Stimulated activated CD8-positive, alpha-beta memory T cell treated with anti-CD3 and anti-CD28 coated beads, Interleukin-4, amount 100 ng/mL, for 1 hour (primary cell): ENCODE measurements around the gene MAN2B2.

ENCODE experiments used
- DNase-seq, 2 donors: peaks; one replicate each; pipeline ENCODE4 v3.0.0-alpha.2; 2020; ENCODE audit warnings: low read depth in 2 of 2, low spot score in 1 of 2

The MAN2B2 gene

DNA sequence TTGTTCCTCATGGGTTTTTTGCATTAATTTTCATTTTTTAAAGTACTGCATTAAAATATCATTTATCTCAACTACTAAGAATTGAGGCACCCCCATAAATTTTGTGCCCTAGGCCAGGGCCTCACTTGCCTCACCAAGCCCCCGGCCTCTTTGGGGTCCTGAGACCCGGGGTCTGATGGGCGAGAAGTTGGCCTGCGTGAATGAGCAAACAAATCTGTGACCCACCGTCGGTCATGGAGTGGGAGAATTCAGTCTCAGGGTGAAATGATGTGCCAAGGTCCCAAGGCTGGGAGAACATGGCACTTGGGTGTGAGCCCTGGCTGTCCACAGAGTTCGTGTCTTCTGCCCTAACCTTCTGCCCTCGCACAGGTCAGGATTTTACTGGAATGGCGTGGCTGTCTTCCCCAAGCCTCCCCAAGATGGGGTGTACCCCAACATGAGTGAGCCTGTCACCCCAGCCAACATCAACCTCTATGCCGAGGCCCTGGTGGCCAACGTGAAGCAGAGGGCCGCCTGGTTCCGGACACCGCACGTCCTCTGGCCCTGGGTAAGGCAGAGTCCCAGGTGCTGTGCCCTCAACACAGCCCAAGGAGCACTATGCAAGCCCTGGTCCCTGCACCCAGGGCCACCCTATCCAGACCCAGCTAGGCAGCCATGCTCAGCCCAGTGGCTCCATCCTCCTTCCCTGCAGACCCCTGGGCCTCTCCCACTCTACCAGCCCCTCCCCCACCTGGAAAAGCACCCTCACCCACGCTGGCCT, 18.0 kb downstream of the MAN2B2 start:
- DNase-seq = no peak

- DNase-seq = no peak
Measured at GRCh38 chr4:6594341-6594740, 19.4 kb downstream of the MAN2B2 start.

DNA sequence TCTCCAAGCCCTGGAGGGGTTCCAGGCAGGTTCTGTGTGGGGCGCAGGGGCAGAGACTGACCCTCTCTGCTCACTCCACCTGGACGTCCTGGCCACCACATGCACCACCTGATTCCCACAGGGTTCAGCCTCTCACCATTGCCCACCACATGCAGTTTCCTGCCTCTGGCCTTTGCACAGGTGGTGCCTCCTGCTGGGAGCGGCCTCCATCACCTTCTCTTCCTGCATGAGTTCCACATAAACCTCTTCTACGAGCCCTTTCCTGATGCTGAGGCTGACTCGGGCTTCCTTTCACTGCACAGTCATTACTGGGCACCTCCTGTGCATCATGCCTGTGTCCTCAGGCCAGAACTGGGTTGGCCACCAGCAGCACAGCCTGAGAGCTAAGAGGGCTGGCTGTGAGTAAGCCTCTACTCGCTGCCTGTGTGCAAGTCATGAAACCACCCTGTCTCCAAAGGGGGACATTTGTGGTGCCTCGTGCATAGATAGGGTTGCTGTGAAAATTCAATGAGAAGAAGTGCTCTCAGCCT, 19.9 kb downstream of the MAN2B2 start:
- no peak for DNase-seq

DNA sequence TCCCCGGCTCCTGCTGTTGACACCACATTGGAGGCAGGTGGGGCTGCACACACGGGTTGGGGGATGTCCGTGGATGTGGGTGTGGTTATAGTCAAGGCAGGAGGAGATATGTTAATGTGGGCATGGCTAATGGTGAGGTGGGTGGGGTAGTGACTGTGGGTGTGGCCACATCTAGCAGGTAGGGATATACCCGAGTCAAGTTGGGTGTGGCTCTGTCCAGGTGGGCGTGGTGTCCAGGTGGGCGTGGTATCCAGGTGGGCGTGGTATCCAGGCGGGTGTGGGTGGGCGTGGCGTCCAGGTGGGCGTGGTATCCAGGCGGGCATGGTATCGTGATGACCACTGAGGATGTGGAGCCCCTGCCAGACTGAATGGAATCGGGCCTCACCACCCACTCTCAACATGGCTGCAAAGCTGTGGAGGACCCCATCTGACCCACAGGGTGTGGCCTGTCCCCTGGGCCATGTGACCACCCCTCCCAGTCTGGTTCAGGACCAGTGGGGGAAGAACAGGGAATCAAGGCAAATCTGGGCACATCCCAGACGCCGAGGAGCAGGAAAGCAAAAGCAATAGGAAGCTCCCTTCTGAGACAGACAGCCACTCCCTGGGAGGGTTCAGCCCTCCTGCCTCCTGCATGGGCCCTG, 21.0 kb downstream of the MAN2B2 start:
- no peak for DNase-seq

DNA sequence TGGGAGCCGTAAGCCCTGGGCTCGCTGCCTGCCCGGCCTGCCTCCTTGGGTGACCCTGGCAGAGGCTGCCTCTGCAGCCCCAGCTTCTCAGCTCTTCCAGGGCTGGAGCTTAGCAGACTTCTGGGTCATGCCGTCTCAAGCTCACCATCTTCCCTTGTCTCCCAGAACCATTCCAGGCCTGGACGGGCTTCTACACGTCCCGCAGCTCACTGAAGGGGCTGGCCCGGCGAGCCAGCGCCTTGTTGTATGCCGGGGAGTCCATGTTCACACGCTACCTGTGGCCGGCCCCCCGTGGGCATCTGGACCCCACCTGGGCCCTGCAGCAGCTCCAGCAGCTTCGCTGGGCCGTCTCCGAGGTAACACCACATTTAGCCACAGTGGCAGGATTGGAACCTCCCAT, 22.0 kb downstream of the MAN2B2 start:
- DNase-seq = no peak

- DNase-seq = no peak
Measured at GRCh38 chr4:6598127-6598526, 23.1 kb downstream of the MAN2B2 start.

DNA sequence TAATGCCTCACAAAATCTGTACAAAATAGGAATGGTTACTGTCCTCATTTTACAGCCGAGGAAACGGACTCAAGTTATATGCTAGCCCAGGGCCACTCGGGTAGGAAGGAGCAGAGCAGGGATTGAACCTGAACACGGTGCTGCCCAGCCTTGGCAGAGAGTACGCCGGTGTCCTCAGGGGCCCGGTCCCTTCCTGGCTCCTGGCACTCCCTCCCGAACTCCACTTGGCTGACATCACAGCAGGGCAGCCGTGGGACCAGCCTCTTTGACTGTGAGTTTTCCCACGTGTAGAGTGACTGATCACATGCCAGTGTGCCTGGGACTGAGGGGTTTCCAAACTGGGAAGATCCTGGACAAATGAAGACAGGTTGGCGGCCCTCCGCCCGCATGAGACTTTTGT, 23.7 kb downstream of the MAN2B2 start:
- DNase-seq = no peak

GRCh38 chr4:6601661-6602250, 26.8 kb downstream of the MAN2B2 start:
- no peak for DNase-seq

GRCh38 chr4:6602289-6602688, 27.3 kb downstream of the MAN2B2 start:
- DNase-seq = no peak

GRCh38 chr4:6603128-6603527, 28.1 kb downstream of the MAN2B2 start:
- DNase-seq = no peak

DNA sequence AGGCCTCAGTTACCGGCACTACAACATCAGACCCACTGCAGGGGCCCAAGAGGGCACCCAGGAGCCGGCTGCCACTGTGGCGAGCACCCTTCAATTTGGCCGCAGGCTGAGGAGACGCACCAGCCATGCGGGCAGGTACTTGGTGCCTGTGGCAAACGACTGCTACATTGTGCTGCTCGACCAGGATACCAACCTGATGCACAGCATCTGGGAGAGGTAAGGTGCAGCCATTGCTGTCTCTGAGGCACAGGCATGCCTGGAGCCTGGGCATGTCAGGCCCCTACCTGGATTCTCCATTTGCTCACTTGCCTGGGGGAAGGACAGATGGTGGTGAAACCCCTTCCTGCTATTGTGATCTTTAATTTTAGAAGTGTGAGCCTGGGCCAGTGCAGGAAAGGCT, 30.1 kb downstream of the MAN2B2 start:
- DNase-seq = no peak

DNA sequence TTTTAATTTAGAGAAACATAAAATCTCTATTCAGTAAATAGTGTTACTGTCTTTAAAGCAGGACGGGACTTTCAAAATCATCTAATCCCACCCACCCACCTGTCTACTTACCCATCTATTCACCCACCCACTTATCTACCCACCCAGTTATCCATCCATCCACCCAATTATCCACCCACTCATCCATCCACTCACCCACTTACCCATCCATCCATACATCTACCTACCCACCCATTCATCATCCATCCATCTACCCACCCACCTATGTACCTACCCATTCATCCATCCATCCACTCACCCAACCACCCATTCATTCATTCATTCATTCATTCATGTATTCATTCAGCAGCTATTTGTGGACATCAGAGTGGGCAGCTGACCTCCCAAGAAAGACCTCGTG, 30.6 kb downstream of the MAN2B2 start:
- DNase-seq = no peak

DNA sequence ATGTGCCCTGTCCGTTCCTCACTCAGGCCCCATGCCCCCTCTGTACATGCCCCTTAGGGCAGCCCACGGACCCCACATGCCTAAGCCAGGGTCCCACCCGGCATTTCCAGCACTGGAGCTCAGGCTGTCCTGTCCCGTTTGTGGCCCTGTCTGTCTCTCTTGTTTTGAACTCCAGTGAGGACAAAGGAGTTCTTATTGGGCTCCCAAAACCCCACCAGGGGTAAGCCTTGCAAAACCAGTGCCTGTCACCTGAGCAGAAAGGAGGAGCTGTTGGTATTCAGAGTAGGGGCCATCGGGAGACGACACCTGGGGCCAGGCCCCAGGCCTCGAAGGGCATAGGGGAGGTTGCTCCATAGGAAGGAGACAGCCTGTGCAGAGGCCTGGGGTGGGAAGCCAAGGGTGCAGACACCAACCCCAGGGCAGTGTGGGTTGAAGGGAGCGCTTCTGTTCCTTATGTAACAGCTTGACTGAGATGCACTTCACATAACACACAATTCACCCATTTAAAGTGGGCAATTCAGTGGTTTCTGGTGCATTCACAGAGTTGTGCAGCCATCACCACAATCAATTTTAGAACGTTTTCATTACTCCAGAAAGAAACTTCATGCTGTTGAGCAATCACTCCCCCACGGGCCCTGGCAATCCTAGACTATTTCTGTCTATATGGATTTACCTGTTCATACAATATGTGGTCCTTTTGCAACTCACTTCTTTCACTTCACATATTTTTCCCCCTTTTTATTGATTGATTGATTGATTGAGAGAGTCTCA, 31.7 kb downstream of the MAN2B2 start:
- DNase-seq = no peak

- DNase-seq = no peak
Measured at GRCh38 chr4:6607368-6608055, 32.5 kb downstream of the MAN2B2 start.

- DNase-seq = no peak
Measured at GRCh38 chr4:6608758-6609414, 33.9 kb downstream of the MAN2B2 start.

DNA sequence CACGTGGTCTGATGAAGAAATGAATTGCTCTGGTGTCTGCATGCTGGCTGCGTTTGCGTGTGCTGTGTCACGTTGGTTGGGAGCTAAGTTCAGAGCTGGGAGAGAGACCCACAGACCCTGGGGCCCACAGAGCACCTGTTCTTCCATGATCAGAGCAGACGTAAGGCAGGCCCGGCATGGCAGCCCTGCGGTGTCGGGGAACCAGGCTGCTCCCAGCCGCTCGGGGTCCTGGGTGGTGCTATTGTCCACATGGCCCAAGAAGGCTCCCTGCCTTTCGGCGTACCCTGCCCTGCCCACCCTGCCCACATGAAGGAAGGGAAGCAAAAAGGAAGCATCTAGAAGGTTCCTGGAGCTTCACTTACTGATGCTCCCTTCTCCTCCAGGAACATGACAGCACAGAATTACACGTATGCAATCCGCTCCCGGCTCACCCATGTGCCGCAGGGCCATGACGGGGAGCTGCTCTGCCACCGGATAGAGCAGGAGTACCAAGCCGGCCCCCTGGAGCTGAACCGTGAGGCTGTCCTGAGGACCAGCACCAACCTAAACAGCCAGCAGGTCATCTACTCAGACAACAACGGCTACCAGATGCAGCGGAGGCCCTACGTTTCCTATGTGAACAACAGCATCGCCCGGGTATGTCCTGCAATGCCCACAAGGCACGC, 34.6 kb downstream of the MAN2B2 start:
- no peak for DNase-seq

GRCh38 chr4:6610856-6611430, 36.0 kb downstream of the MAN2B2 start:
- no peak for DNase-seq

DNA sequence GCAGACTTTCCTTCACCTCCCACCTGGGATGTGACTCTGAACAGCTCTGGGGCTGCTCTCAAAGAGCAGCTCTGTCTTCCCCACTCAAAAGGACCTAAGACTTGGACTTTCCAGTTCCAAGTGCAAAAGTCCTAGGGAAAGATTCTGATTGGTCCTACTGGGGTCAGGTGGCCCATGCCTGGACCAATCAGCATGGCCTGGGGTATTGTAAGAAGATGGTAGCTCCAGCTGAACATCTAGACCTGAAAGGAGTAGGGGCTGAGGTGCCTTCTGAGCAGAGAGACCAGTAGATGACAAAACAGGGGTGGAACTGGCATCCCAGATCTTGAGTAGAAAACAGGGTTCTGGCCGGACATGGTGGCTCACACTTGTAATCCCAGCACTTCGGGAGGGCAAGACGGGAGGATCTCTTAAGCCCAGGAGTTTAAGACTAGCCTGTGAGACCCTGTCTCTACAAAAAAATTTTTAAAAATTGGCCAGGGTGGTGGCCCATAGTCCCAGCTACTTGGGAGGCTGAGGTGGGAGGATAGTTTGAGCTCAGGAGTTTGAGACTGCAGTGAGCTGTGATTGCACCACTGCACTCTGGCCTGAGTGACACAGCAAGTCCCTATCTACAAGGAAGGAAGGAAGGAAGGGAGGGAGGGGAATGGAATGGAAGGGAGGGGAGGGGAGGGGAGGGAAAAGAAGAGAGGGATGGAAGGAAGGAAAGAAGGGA, 38.1 kb downstream of the MAN2B2 start:
- no peak for DNase-seq
